HG03342 (cell line): ENCODE results near the gene RNF13.
"Not testable (repeated sequence)": the region's sequence is repeated elsewhere in the genome, so short reads cannot be mapped to it uniquely, and the experiment has no call there.

ENCODE experiments used
- ATAC-seq: cut with Tn5 transposase; IDR thresholded peaks from one replicate; pipeline ENCODE4 v1.9.1; 2021; ENCODE audit warnings: mild to moderate bottlenecking, moderate library complexity; ENCODE audit not compliant: unreplicated experiment

RNF13 gene

GRCh38 chr3:149894205-149894604 lies 81.2 kb downstream of the RNF13 start:
- no peak for ATAC-seq

GRCh38 chr3:149895339-149895738 lies 82.3 kb downstream of the RNF13 start:
- ATAC-seq: no peak

- no peak for ATAC-seq
Observed at GRCh38 chr3:149895769-149896168, 82.8 kb downstream of the RNF13 start.

GRCh38 chr3:149898771-149899170 lies 85.8 kb downstream of the RNF13 start:
- ATAC-seq: no peak

- no peak for ATAC-seq
Observed at GRCh38 chr3:149900322-149900721, 87.3 kb downstream of the RNF13 start.

- ATAC-seq: no peak
Observed at GRCh38 chr3:149901770-149902169, 88.8 kb downstream of the RNF13 start.

- ATAC-seq: no peak
Observed at GRCh38 chr3:149902498-149903139, 89.6 kb downstream of the RNF13 start.

GRCh38 chr3:149906036-149906435 lies 93.0 kb downstream of the RNF13 start:
- no peak for ATAC-seq

GRCh38 chr3:149908424-149908957 lies 95.5 kb downstream of the RNF13 start:
- ATAC-seq: no peak

- no peak for ATAC-seq
Observed at GRCh38 chr3:149909923-149910322, 96.9 kb downstream of the RNF13 start.

- ATAC-seq: no peak
Observed at GRCh38 chr3:149917124-149917667, 104.2 kb downstream of the RNF13 start.

- no peak for ATAC-seq
Observed at GRCh38 chr3:149919509-149919908, 106.5 kb downstream of the RNF13 start.

- no peak for ATAC-seq
Observed at GRCh38 chr3:149920119-149920518, 107.1 kb downstream of the RNF13 start.

- no peak for ATAC-seq
Observed at GRCh38 chr3:149933008-149933407, 120.0 kb downstream of the RNF13 start.

- ATAC-seq: no peak
Observed at GRCh38 chr3:149933858-149934257, 120.8 kb downstream of the RNF13 start.

- no peak for ATAC-seq
Observed at GRCh38 chr3:149934524-149934923, 121.5 kb downstream of the RNF13 start.

- ATAC-seq: peak; percentile 73
Observed at GRCh38 chr3:149936812-149937230, 123.8 kb downstream of the RNF13 start.

GRCh38 chr3:149938392-149939055 lies 125.5 kb downstream of the RNF13 start:
- ATAC-seq: not testable (repeated sequence)

GRCh38 chr3:149941186-149941585 lies 128.2 kb downstream of the RNF13 start:
- no peak for ATAC-seq

- ATAC-seq: no peak
Observed at GRCh38 chr3:149941946-149942345, 128.9 kb downstream of the RNF13 start.

GRCh38 chr3:149942409-149942808 lies 129.4 kb downstream of the RNF13 start:
- no peak for ATAC-seq

GRCh38 chr3:149943966-149944365 lies 131.0 kb downstream of the RNF13 start:
- ATAC-seq: not testable (repeated sequence)
